HL-60 (cell line): ENCODE results near the gene RELT.

Source experiments
- SPI1 ChIP-seq: IDR thresholded peaks from 2 replicates; pipeline ENCODE4 v1.6.1; 2012; ENCODE audit warnings: low read depth, mild to moderate bottlenecking, borderline replicate concordance
- TF ChIP-seq, protein P1 (sequence below): IDR thresholded peaks from one replicate; pipeline ENCODE4 v1.5.1; 2011; ENCODE audit warnings: low read length, control low read depth, inconsistent platforms; ENCODE audit not compliant: insufficient read depth
- TF ChIP-seq, protein P2 (sequence below): IDR thresholded peaks from 2 replicates; pipeline ENCODE4 v1.6.1; 2012; ENCODE audit warnings: low read depth; ENCODE audit not compliant: insufficient replicate concordance

DNA sequence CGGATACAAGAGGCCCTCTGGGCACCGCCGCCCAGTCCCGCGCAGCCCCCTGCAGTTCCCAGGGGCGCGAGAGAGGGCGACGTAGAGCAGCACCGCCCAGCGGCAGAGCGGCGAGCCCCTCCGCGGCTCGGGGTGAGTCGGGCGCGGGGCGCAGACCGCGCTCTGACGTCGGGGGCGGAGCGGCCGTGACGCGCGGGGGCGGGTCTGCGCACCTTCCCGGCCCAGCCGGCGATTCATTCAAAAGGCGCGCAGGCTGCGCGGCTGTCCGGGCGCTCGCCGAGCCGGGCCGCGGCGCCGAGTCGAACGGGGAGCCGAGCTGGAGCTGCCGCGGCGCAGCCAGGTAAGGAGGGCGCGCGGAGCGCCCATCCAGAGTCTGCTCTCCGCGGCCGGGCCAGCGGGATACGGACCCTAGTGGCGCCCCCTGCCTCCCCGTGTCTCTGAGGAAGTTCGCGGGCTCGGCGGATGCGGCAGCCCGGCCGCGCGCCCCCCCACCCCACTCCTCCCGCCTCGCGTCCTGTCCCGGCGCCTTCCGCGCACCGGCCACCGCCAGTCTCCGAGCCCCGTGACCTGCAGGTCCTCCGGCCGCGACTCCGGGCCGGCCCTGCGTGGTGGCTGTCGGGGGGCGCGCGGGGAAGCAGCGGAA, at the start of gene RELT:
- TF ChIP-seq, protein P1, sequence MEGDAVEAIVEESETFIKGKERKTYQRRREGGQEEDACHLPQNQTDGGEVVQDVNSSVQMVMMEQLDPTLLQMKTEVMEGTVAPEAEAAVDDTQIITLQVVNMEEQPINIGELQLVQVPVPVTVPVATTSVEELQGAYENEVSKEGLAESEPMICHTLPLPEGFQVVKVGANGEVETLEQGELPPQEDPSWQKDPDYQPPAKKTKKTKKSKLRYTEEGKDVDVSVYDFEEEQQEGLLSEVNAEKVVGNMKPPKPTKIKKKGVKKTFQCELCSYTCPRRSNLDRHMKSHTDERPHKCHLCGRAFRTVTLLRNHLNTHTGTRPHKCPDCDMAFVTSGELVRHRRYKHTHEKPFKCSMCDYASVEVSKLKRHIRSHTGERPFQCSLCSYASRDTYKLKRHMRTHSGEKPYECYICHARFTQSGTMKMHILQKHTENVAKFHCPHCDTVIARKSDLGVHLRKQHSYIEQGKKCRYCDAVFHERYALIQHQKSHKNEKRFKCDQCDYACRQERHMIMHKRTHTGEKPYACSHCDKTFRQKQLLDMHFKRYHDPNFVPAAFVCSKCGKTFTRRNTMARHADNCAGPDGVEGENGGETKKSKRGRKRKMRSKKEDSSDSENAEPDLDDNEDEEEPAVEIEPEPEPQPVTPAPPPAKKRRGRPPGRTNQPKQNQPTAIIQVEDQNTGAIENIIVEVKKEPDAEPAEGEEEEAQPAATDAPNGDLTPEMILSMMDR = peak; percentile 76
- TF ChIP-seq SPI1 = no peak
- TF ChIP-seq, protein P2, sequence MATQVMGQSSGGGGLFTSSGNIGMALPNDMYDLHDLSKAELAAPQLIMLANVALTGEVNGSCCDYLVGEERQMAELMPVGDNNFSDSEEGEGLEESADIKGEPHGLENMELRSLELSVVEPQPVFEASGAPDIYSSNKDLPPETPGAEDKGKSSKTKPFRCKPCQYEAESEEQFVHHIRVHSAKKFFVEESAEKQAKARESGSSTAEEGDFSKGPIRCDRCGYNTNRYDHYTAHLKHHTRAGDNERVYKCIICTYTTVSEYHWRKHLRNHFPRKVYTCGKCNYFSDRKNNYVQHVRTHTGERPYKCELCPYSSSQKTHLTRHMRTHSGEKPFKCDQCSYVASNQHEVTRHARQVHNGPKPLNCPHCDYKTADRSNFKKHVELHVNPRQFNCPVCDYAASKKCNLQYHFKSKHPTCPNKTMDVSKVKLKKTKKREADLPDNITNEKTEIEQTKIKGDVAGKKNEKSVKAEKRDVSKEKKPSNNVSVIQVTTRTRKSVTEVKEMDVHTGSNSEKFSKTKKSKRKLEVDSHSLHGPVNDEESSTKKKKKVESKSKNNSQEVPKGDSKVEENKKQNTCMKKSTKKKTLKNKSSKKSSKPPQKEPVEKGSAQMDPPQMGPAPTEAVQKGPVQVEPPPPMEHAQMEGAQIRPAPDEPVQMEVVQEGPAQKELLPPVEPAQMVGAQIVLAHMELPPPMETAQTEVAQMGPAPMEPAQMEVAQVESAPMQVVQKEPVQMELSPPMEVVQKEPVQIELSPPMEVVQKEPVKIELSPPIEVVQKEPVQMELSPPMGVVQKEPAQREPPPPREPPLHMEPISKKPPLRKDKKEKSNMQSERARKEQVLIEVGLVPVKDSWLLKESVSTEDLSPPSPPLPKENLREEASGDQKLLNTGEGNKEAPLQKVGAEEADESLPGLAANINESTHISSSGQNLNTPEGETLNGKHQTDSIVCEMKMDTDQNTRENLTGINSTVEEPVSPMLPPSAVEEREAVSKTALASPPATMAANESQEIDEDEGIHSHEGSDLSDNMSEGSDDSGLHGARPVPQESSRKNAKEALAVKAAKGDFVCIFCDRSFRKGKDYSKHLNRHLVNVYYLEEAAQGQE = peak; percentile 44
